Hepatocyte (in vitro differentiated cells): Measurements from ENCODE around the gene SLC9A8. TPM values are rescaled to one million over a fixed set of nuclear protein-coding genes. Genes with fewer than 3 reads are reported as not detected.
A peak's percentile ranks its signal among the peaks of the same experiment; 100 is the strongest.

ENCODE experiments used
- DNase-seq: peaks from one replicate; pipeline ENCODE4 v3.0.0-alpha.2; 2016; ENCODE audit warnings: low spot score
- H2AFZ ChIP-seq: fragments of 200-600 bp; sonication (generic); 2 replicates; pipeline ENCODE4 v1.6.0; 2016; ENCODE audit warnings: antibody characterized with exemption, mild to moderate bottlenecking
- H3K27ac ChIP-seq: fragments of 200-600 bp; sonication (generic); 2 replicates; pipeline ENCODE4 v1.5.1; 2016; ENCODE audit warnings: mild to moderate bottlenecking
- H3K27me3 ChIP-seq: fragments of 200-600 bp; sonication (generic); 2 replicates; pipeline ENCODE4 v1.6.1; 2016
- H3K36me3 ChIP-seq: fragments of 200-600 bp; sonication (generic); replicated peaks from 2 replicates; pipeline ENCODE4 v1.5.1; 2016; ENCODE audit warnings: low read depth; ENCODE audit not compliant: insufficient read depth
- H3K4me1 ChIP-seq: fragments of 200-600 bp; sonication (generic); 2 replicates; pipeline ENCODE4 v1.5.1; 2016; ENCODE audit warnings: mild to moderate bottlenecking, moderate library complexity; ENCODE audit not compliant: insufficient read depth
- H3K4me2 ChIP-seq: fragments of 200-600 bp; sonication (generic); 2 replicates; pipeline ENCODE4 v1.6.0; 2016
- H3K4me3 ChIP-seq: fragments of 200-600 bp; sonication (generic); 2 replicates; pipeline ENCODE4 v1.5.1; 2016; ENCODE audit warnings: mild to moderate bottlenecking
- H3K79me2 ChIP-seq: fragments of 200-600 bp; sonication (generic); 2 replicates; pipeline ENCODE4 v1.6.0; 2017; ENCODE audit warnings: mild to moderate bottlenecking
- H3K9me2 ChIP-seq: fragments of 200-600 bp; sonication (generic); replicated peaks from 2 replicates; pipeline ENCODE4 v1.6.0; 2017; ENCODE audit warnings: mild to moderate bottlenecking; ENCODE audit not compliant: insufficient read depth
- H3K9me3 ChIP-seq: fragments of 200-600 bp; sonication (generic); 2 replicates; pipeline ENCODE4 v1.5.1; 2016; ENCODE audit warnings: low read depth, mild to moderate bottlenecking
- H4K20me1 ChIP-seq: fragments of 200-600 bp; sonication (generic); 2 replicates; pipeline ENCODE4 v1.6.0; 2016; ENCODE audit warnings: mild to moderate bottlenecking; ENCODE audit not compliant: insufficient read depth, poor library complexity, severe bottlenecking
- CTCF ChIP-seq: fragments of 200-600 bp; sonication (generic); IDR thresholded peaks from 2 replicates; pipeline ENCODE4 v1.5.1; 2016; ENCODE audit warnings: antibody characterized with exemption, mild to moderate bottlenecking; ENCODE audit not compliant: poor library complexity
- EZH2 ChIP-seq: fragments of 200-600 bp; sonication (generic); IDR thresholded peaks from 2 replicates; pipeline ENCODE4 v1.6.1; 2016; ENCODE audit warnings: antibody characterized with exemption, mild to moderate bottlenecking, borderline replicate concordance
- EZH2phosphoT487 ChIP-seq: fragments of 200-600 bp; sonication (generic); IDR thresholded peaks from one replicate; pipeline ENCODE4 v1.6.1; 2018; ENCODE audit warnings: antibody characterized with exemption, mild to moderate bottlenecking, low read depth, moderate library complexity; ENCODE audit not compliant: unreplicated experiment, severe bottlenecking
- WGBS: methylation state at CpG from one replicate; pipeline ENCODE4 v1.1.6; 2016; ENCODE audit warnings: low lambda C conversion rate; ENCODE audit errors: missing lambda C conversion rate; 5-methylcytosine and 5-hydroxymethylcytosine counted together
- polyA plus RNA-seq: library from polyadenylated mRNA; unstranded; fragments of >200 nt; fragmentation: Nextera tagmentation; extraction: Ambion mirVana; gene quantifications from 2 replicates; pipeline ENCODE4 v1.2.1, GENCODE V29; 2016
- total RNA-seq: library from RNA; depleted of rRNA; stranded (reverse); fragments of >200 nt; gene quantifications from 2 replicates; pipeline ENCODE4 v1.2.3, GENCODE V29; 2014

Gene SLC9A8
- total and polyA plus RNA-seq, 2 experiments from 2014 or later: 4.9 to 6.7 TPM

- H3K4me1 ChIP-seq: peaks cover 23% of the 10 kb centered on the region
- H3K4me2 ChIP-seq: no peak overlapping the region
- TF ChIP-seq EZH2: no peak
- no peak for TF ChIP-seq EZH2phosphoT487
- no peak for TF ChIP-seq CTCF
- H2AFZ ChIP-seq: no peak overlapping the region
- DNase-seq: no peak
- peaks cover 18% of the 10 kb centered on the region for H3K79me2 ChIP-seq
- H3K27ac ChIP-seq: peak overlapping the region; percentile 99
- H3K27me3 ChIP-seq: no peaks in the 10 kb centered on the region
- no peaks in the 10 kb centered on the region for H3K9me2 ChIP-seq
- no peaks in the 10 kb centered on the region for H4K20me1 ChIP-seq
- no peak overlapping the region for H3K4me3 ChIP-seq
- no peaks in the 10 kb centered on the region for H3K9me3 ChIP-seq
- no peaks in the 10 kb centered on the region for H3K36me3 ChIP-seq
- WGBS: 89% methylated on average over 3 of the region's 3 CpGs
Measured at GRCh38 chr20:49918446-49918845, 105.8 kb downstream of the SLC9A8 start.

GRCh38 chr20:49919009-49919408, 106.4 kb downstream of the SLC9A8 start:
- WGBS: 73% methylated on average over 7 of the region's 7 CpGs
- no peaks in the 10 kb centered on the region for H4K20me1 ChIP-seq
- H3K9me2 ChIP-seq: no peaks in the 10 kb centered on the region
- no peak overlapping the region for H3K4me2 ChIP-seq
- no peaks in the 10 kb centered on the region for H3K36me3 ChIP-seq
- no peak overlapping the region for H2AFZ ChIP-seq
- no peak overlapping the region for H3K27ac ChIP-seq
- TF ChIP-seq EZH2phosphoT487 (no peak), CTCF (no peak), EZH2 (no peak)
- H3K4me1 ChIP-seq: peaks cover 22% of the 10 kb centered on the region
- DNase-seq: no peak
- H3K9me3 ChIP-seq: no peaks in the 10 kb centered on the region
- peaks cover 12% of the 10 kb centered on the region for H3K79me2 ChIP-seq
- no peaks in the 10 kb centered on the region for H3K27me3 ChIP-seq
- H3K4me3 ChIP-seq: no peak overlapping the region

GRCh38 chr20:49919461-49919860, 106.8 kb downstream of the SLC9A8 start:
- Histone ChIP-seq H3K36me3 (no peaks in the 10 kb centered on the region), H3K4me1 (peaks cover 17% of the 10 kb centered on the region), H3K9me2 (no peaks in the 10 kb centered on the region), H3K4me3 (no peak overlapping the region), H4K20me1 (no peaks in the 10 kb centered on the region), H3K4me2 (no peak overlapping the region), H2AFZ (no peak overlapping the region), H3K27me3 (no peaks in the 10 kb centered on the region), H3K9me3 (no peaks in the 10 kb centered on the region), H3K27ac (no peak overlapping the region), H3K79me2 (peaks cover 8% of the 10 kb centered on the region)
- DNase-seq: no peak
- TF ChIP-seq CTCF (no peak), EZH2phosphoT487 (no peak), EZH2 (no peak)
- WGBS: 94% methylated on average over 2 of the region's 2 CpGs

GRCh38 chr20:49924247-49924646, 111.6 kb downstream of the SLC9A8 start:
- peak overlapping the region; percentile 64 for H3K27ac ChIP-seq
- H4K20me1 ChIP-seq: no peaks in the 10 kb centered on the region
- no peak for TF ChIP-seq EZH2
- TF ChIP-seq EZH2phosphoT487: no peak
- TF ChIP-seq CTCF: no peak
- H3K36me3 ChIP-seq: no peaks in the 10 kb centered on the region
- no peak for DNase-seq
- no peak overlapping the region for H2AFZ ChIP-seq
- H3K9me2 ChIP-seq: no peaks in the 10 kb centered on the region
- H3K9me3 ChIP-seq: no peaks in the 10 kb centered on the region
- H3K4me2 ChIP-seq: no peak overlapping the region
- peaks cover 8% of the 10 kb centered on the region for H3K4me1 ChIP-seq
- WGBS: 59% methylated on average over 4 of the region's 4 CpGs
- H3K79me2 ChIP-seq: no peaks in the 10 kb centered on the region
- no peak overlapping the region for H3K4me3 ChIP-seq
- H3K27me3 ChIP-seq: no peaks in the 10 kb centered on the region
